ENCODE data around the gene CD55. TPM values are rescaled to one million over a fixed set of nuclear protein-coding genes. Genes with fewer than 3 reads are reported as not detected.

The CD55 gene
- total RNA-seq, 2 donors from 2014 or later, result 19.5 to 26.1 TPM

DNA sequence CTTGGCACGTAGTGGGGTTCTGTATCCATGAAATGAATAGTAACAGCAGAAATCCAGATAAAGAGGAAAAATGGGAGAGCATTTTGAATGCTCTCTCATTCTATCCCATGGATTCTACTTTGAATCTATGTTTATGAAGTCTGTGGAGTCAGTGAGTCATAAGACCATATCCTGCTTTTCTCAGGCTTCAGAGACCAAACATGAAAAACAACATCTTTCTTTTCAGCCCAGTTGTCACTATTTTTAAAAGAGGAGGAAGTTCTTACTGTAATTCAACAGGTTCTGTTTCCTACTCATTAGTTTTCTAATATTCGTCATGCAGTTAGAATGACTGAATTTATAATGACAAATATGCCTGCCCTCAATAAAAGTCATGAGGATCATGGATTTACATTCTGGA, 39.4 kb upstream of the CD55 start:
- no peak for DNase-seq
- no peaks in the 10 kb centered on the region for H3K4me1 ChIP-seq (ENCODE audit: control insufficient read depth, insufficient read depth, low read length)
- H3K27me3 Mint-ChIP-seq (ENCODE audit: insufficient read depth), result no peaks in the 10 kb centered on the region
- no peak overlapping the region for H3K9ac ChIP-seq (ENCODE audit: extremely low read depth, low read length, poor library complexity, severe bottlenecking)
- TF ChIP-seq, protein P1, sequence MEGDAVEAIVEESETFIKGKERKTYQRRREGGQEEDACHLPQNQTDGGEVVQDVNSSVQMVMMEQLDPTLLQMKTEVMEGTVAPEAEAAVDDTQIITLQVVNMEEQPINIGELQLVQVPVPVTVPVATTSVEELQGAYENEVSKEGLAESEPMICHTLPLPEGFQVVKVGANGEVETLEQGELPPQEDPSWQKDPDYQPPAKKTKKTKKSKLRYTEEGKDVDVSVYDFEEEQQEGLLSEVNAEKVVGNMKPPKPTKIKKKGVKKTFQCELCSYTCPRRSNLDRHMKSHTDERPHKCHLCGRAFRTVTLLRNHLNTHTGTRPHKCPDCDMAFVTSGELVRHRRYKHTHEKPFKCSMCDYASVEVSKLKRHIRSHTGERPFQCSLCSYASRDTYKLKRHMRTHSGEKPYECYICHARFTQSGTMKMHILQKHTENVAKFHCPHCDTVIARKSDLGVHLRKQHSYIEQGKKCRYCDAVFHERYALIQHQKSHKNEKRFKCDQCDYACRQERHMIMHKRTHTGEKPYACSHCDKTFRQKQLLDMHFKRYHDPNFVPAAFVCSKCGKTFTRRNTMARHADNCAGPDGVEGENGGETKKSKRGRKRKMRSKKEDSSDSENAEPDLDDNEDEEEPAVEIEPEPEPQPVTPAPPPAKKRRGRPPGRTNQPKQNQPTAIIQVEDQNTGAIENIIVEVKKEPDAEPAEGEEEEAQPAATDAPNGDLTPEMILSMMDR (conservative IDR thresholded peaks at IDR 0.05), result no peak
- H3K27ac Mint-ChIP-seq, result no peak overlapping the region
- H3K4me1 Mint-ChIP-seq, result peaks cover 10% of the 10 kb centered on the region
- 93 to 100% methylated on average over 1 to 2 of the region's 2 CpGs for WGBS, 2 experiments (ENCODE audit: insufficient coverage in 1 of 2, insufficient read length in 1 of 2)
- H3K36me3 ChIP-seq (ENCODE audit: control insufficient read depth, insufficient read depth, low read length), result no peaks in the 10 kb centered on the region
- no peak overlapping the region for H3K27ac ChIP-seq (ENCODE audit: low read depth, low read length)
- H3K27me3 ChIP-seq (ENCODE audit: control insufficient read depth, insufficient read depth, low read length, poor library complexity, severe bottlenecking), result no peaks in the 10 kb centered on the region
- H3K9me3 Mint-ChIP-seq, result no peaks in the 10 kb centered on the region
- H3K36me3 Mint-ChIP-seq (ENCODE audit: low read depth), result no peaks in the 10 kb centered on the region
- no peaks in the 10 kb centered on the region for H3K9me3 ChIP-seq (ENCODE audit: control insufficient read depth, low read length)
- no peak overlapping the region for H3K4me3 Mint-ChIP-seq
- H3K4me3 ChIP-seq (ENCODE audit: low read length), result no peak overlapping the region

DNA sequence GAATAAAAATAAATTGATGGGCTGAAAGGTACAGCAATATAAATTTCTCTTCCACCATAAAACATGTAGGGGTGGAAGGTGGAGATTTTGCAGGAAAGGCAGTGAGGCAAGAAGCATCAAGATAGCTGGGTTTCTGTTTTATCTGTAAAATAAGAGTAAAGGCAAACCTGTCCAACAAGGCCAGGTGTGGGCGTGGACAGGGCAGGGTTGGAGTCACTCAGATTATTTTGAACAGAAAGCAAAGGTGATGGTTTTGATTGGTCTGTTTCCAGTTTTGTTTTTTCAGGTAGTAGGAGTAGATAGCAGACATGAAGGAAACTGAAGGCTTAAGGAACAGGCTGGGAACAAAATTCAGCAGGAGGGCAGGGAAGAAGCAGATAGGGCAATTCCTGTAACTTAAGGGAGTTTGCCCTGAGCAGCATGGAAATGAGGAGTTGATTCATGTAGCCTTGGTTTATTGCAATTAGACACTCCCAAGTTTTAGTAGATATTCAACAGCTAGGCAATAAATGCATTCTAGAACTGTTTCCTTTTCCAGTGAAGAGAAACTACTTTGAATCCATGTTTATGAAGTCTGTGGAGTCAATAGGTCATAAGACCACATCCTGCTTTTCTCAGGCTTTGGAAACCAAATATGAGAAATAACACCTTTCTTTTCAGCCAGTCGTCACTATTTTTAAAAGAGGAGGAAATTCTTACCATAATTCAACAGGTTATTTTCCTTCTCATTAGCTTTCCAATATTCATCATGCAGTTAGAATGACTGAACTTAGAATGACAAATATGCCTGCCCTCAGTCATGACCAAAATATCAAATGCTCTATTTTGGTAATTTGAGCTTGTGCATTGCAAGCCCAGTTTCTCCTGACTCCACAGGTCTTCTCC, 38.7 kb upstream of the CD55 start:
- no peak for DNase-seq
- Mint-ChIP-seq H3K27me3 (ENCODE audit: insufficient read depth) (no peaks in the 10 kb centered on the region), H3K27ac (no peak overlapping the region), H3K4me3 (no peak overlapping the region), H3K4me1 (peaks cover 16% of the 10 kb centered on the region), H3K9me3 (no peaks in the 10 kb centered on the region), H3K36me3 (ENCODE audit: low read depth) (no peaks in the 10 kb centered on the region)
- Histone ChIP-seq H3K36me3 (ENCODE audit: control insufficient read depth, insufficient read depth, low read length) (no peaks in the 10 kb centered on the region), H3K9ac (ENCODE audit: extremely low read depth, low read length, poor library complexity, severe bottlenecking) (no peak overlapping the region), H3K27me3 (ENCODE audit: control insufficient read depth, insufficient read depth, low read length, poor library complexity, severe bottlenecking) (no peaks in the 10 kb centered on the region), H3K4me3 (ENCODE audit: low read length) (no peak overlapping the region), H3K9me3 (ENCODE audit: control insufficient read depth, low read length) (no peaks in the 10 kb centered on the region), H3K27ac (ENCODE audit: low read depth, low read length) (no peak overlapping the region), H3K4me1 (ENCODE audit: control insufficient read depth, insufficient read depth, low read length) (no peaks in the 10 kb centered on the region)
- 84 to 95% methylated on average over 2 of the region's 2 CpGs for WGBS, 2 experiments (ENCODE audit: insufficient coverage in 1 of 2, insufficient read length in 1 of 2)
- TF ChIP-seq, protein P1 (conservative IDR thresholded peaks at IDR 0.05), result no peak

DNA sequence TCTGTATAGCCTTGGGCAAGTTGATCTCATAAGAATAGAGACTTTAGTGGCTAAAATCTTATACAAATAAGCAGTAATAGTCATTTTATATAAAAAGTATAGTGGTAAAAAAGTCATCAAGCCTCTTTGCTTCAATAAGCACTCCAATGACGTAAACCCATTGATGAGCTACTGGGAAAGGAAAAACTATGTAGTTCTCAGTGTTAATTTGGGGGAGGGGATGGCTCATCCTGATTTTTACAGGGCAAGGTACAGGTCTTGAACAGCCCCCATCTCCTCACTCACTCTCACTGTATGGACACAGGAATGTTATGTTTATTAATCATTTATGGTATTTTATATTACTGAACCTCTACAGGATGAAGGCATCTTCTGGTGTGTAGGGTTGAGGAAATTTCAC, 38.1 kb upstream of the CD55 start:
- Histone ChIP-seq H3K27me3 (ENCODE audit: control insufficient read depth, insufficient read depth, low read length, poor library complexity, severe bottlenecking) (no peaks in the 10 kb centered on the region), H3K9me3 (ENCODE audit: control insufficient read depth, low read length) (no peaks in the 10 kb centered on the region), H3K4me1 (ENCODE audit: control insufficient read depth, insufficient read depth, low read length) (no peaks in the 10 kb centered on the region), H3K27ac (ENCODE audit: low read depth, low read length) (no peak overlapping the region), H3K36me3 (ENCODE audit: control insufficient read depth, insufficient read depth, low read length) (no peaks in the 10 kb centered on the region), H3K9ac (ENCODE audit: extremely low read depth, low read length, poor library complexity, severe bottlenecking) (no peak overlapping the region), H3K4me3 (ENCODE audit: low read length) (no peak overlapping the region)
- no peak for DNase-seq
- H3K4me1 Mint-ChIP-seq, result peaks cover 18% of the 10 kb centered on the region
- WGBS, 2 experiments (ENCODE audit: insufficient coverage in 1 of 2, insufficient read length in 1 of 2), result 92% methylated on average over 1 of the region's 1 CpG; no CpG with 5 or more reads in 1 of the 2 experiments
- H3K36me3 Mint-ChIP-seq (ENCODE audit: low read depth), result no peaks in the 10 kb centered on the region
- no peak overlapping the region for H3K27ac Mint-ChIP-seq
- TF ChIP-seq, protein P1 (conservative IDR thresholded peaks at IDR 0.05), result no peak
- H3K4me3 Mint-ChIP-seq, result no peak overlapping the region
- H3K27me3 Mint-ChIP-seq (ENCODE audit: insufficient read depth), result no peaks in the 10 kb centered on the region
- no peaks in the 10 kb centered on the region for H3K9me3 Mint-ChIP-seq
